SK-N-SH treated with all-trans-retinoic acid at 6 μM for 48 hours (cell line): ENCODE measurements around the gene STPG2.

ENCODE experiments used
- ATAC-seq: fragments of 200-7000 bp; cut with Tn5 transposase; 3 replicates; pipeline ENCODE4 v1.9.1; 2020; ENCODE audit warnings: mild to moderate bottlenecking, moderate library complexity
- ARNTL ChIP-seq: fragments of 450-650 bp; formaldehyde crosslinking; IDR thresholded peaks from 2 replicates; pipeline ENCODE4 v1.5.0; 2020; ENCODE audit warnings: low read depth, mild to moderate bottlenecking, moderate library complexity, borderline replicate concordance
- BACH2 ChIP-seq: fragments of 250-450 bp; sonication (Bioruptor Pico); IDR thresholded peaks from 2 replicates; pipeline ENCODE4 v1.9.0; 2021; ENCODE audit warnings: mild to moderate bottlenecking, borderline replicate concordance
- CSDC2 ChIP-seq: fragments of 250-450 bp; sonication (Bioruptor Pico); IDR thresholded peaks from 2 replicates; pipeline ENCODE4 v1.5.0; 2020; ENCODE audit warnings: mild to moderate bottlenecking, moderate library complexity
- ESRRG ChIP-seq: fragments of 250-450 bp; sonication (Bioruptor Pico); IDR thresholded peaks from 2 replicates; pipeline ENCODE4 v1.6.1; 2021; ENCODE audit warnings: mild to moderate bottlenecking
- GLIS3 ChIP-seq: fragments of 250-450 bp; sonication (Bioruptor Pico); IDR thresholded peaks from 2 replicates; pipeline ENCODE4 v1.5.0; 2020; ENCODE audit warnings: mild to moderate bottlenecking, moderate library complexity
- ISL1 ChIP-seq: fragments of 250-450 bp; sonication (Bioruptor Pico); IDR thresholded peaks from 2 replicates; pipeline ENCODE4 v2.1.2; 2022; ENCODE audit warnings: mild to moderate bottlenecking, moderate library complexity
- OSR1 ChIP-seq: fragments of 250-450 bp; sonication (Bioruptor Pico); IDR thresholded peaks from 2 replicates; pipeline ENCODE4 v1.8.0; 2022; ENCODE audit warnings: moderate library complexity, mild to moderate bottlenecking, inconsistent platforms
- PPARA ChIP-seq: fragments of 250-450 bp; sonication (Bioruptor Pico); IDR thresholded peaks from 2 replicates; pipeline ENCODE4 v1.5.0; 2020; ENCODE audit warnings: mild to moderate bottlenecking, borderline replicate concordance
- RARB ChIP-seq: fragments of 250-450 bp; sonication (Bioruptor Pico); IDR thresholded peaks from 2 replicates; pipeline ENCODE4 v1.8.0; 2021; ENCODE audit warnings: mild to moderate bottlenecking, moderate library complexity
- TCF4 ChIP-seq: fragments of 250-450 bp; sonication (Bioruptor Pico); IDR thresholded peaks from 2 replicates; pipeline ENCODE4 v1.8.0; 2021; ENCODE audit warnings: mild to moderate bottlenecking, moderate library complexity, borderline replicate concordance
- TOX ChIP-seq: fragments of 250-450 bp; sonication (Bioruptor Pico); IDR thresholded peaks from 2 replicates; pipeline ENCODE4 v1.8.0; 2021; ENCODE audit warnings: mild to moderate bottlenecking, moderate library complexity, borderline replicate concordance
- ZC3H10 ChIP-seq: fragments of 250-450 bp; sonication (Bioruptor Pico); IDR thresholded peaks from 2 replicates; pipeline ENCODE4 v1.5.1; 2021; ENCODE audit warnings: mild to moderate bottlenecking, moderate library complexity
- ZFP3 ChIP-seq: fragments of 250-450 bp; sonication (Bioruptor Pico); IDR thresholded peaks from 2 replicates; pipeline ENCODE4 v1.5.0; 2020; ENCODE audit warnings: mild to moderate bottlenecking, moderate library complexity
- ZFP30 ChIP-seq: fragments of 450-650 bp; formaldehyde crosslinking; IDR thresholded peaks from 2 replicates; pipeline ENCODE4 v1.5.0; 2022; ENCODE audit warnings: mild to moderate bottlenecking, moderate library complexity
- ZNF565 ChIP-seq: fragments of 450-650 bp; formaldehyde crosslinking; conservative IDR thresholded peaks from 2 replicates; pipeline ENCODE4 v1.5.0; 2020; ENCODE audit warnings: low read depth, mild to moderate bottlenecking, moderate library complexity
- ZNF70 ChIP-seq: fragments of 450-650 bp; formaldehyde crosslinking; IDR thresholded peaks from 2 replicates; pipeline ENCODE4 v1.5.0; 2020; ENCODE audit warnings: mild to moderate bottlenecking, moderate library complexity
- ZNF8 ChIP-seq: fragments of 450-650 bp; formaldehyde crosslinking; IDR thresholded peaks from 2 replicates; pipeline ENCODE4 v1.5.0; 2020; ENCODE audit warnings: mild to moderate bottlenecking, moderate library complexity
- TF ChIP-seq, protein P1 (sequence below): fragments of 250-450 bp; sonication (Bioruptor Pico); IDR thresholded peaks from 2 replicates; pipeline ENCODE4 v1.5.1; 2020; ENCODE audit warnings: low read depth, mild to moderate bottlenecking, moderate library complexity
- TF ChIP-seq, protein P2 (sequence below): fragments of 250-450 bp; sonication (Bioruptor Pico); IDR thresholded peaks from 2 replicates; pipeline ENCODE4 v1.8.0; 2021; ENCODE audit warnings: low read depth, mild to moderate bottlenecking, moderate library complexity, borderline replicate concordance
- TF ChIP-seq, protein P3 (sequence below): fragments of 250-450 bp; sonication (Bioruptor Pico); IDR thresholded peaks from 2 replicates; pipeline ENCODE4 v1.5.0; 2020; ENCODE audit warnings: mild to moderate bottlenecking, moderate library complexity
- TF ChIP-seq, protein P4 (sequence below): fragments of 250-450 bp; sonication (Bioruptor Pico); IDR thresholded peaks from 2 replicates; pipeline ENCODE4 v1.8.0; 2020; ENCODE audit warnings: mild to moderate bottlenecking, moderate library complexity, borderline replicate concordance
- TF ChIP-seq, protein P5 (sequence below): fragments of 250-450 bp; sonication (Bioruptor Pico); IDR thresholded peaks from 2 replicates; pipeline ENCODE4 v1.5.1; 2021; ENCODE audit warnings: mild to moderate bottlenecking, moderate library complexity

STPG2 gene

DNA sequence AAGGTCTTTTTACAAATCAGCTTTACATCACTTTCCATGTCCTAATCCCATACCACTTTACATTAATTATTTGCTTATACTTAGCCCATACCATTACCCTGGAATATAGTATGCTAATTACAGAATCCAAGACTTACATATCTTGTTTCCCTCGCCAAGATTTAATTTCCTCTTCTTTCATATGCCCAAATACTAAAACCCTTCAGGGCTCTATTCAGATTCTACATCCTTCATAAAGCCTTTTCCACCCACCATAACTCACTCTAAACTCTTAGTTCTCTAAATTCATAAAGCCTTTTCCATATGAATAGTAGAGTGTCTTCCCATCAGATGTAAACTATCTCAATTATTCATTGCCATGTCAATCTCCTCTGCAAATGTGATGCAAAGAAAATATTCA is 390.7 kb downstream of the STPG2 start (continued):
- TF ChIP-seq PPARA (no peak), ZFP3 (CRISPR knock-in tag) (no peak), TOX (CRISPR knock-in tag) (no peak), ZNF565 (CRISPR knock-in tag) (no peak), ZC3H10 (CRISPR knock-in tag) (no peak)
- TF ChIP-seq, protein P1, sequence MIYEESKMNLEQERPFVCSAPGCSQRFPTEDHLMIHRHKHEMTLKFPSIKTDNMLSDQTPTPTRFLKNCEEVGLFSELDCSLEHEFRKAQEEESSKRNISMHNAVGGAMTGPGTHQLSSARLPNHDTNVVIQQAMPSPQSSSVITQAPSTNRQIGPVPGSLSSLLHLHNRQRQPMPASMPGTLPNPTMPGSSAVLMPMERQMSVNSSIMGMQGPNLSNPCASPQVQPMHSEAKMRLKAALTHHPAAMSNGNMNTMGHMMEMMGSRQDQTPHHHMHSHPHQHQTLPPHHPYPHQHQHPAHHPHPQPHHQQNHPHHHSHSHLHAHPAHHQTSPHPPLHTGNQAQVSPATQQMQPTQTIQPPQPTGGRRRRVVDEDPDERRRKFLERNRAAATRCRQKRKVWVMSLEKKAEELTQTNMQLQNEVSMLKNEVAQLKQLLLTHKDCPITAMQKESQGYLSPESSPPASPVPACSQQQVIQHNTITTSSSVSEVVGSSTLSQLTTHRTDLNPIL (CRISPR knock-in tag): no peak

DNA sequence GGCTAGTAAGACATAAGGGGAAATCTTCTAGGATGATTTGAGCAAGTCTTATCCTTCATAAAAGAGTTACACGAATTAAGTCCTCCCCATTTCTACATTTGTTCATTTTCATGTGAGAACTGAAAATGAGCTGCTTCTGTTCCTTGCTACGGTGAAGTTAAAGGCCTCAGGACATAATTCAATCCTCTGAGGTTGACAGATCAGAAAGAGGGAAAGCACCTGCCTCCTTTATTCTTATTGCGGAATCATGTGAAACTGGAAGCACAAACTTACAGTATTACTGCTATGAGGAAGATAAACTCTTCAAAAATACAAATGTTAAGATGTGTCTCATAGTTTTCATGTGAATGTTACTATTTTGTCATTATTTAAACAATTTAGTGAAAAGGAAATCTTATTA is 395.3 kb downstream of the STPG2 start:
- no peak for TF ChIP-seq ARNTL (CRISPR knock-in tag)
- no peak for TF ChIP-seq GLIS3
- TF ChIP-seq RARB (CRISPR knock-in tag): no peak
- TF ChIP-seq BACH2: no peak
- TF ChIP-seq, protein P2, sequence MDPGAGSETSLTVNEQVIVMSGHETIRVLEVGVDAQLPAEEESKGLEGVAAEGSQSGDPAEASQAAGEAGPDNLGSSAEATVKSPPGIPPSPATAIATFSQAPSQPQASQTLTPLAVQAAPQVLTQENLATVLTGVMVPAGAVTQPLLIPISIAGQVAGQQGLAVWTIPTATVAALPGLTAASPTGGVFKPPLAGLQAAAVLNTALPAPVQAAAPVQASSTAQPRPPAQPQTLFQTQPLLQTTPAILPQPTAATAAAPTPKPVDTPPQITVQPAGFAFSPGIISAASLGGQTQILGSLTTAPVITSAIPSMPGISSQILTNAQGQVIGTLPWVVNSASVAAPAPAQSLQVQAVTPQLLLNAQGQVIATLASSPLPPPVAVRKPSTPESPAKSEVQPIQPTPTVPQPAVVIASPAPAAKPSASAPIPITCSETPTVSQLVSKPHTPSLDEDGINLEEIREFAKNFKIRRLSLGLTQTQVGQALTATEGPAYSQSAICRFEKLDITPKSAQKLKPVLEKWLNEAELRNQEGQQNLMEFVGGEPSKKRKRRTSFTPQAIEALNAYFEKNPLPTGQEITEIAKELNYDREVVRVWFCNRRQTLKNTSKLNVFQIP (CRISPR knock-in tag): no peak
- TF ChIP-seq, all 23 proteins: peak for 0
- ATAC-seq: no peak

DNA sequence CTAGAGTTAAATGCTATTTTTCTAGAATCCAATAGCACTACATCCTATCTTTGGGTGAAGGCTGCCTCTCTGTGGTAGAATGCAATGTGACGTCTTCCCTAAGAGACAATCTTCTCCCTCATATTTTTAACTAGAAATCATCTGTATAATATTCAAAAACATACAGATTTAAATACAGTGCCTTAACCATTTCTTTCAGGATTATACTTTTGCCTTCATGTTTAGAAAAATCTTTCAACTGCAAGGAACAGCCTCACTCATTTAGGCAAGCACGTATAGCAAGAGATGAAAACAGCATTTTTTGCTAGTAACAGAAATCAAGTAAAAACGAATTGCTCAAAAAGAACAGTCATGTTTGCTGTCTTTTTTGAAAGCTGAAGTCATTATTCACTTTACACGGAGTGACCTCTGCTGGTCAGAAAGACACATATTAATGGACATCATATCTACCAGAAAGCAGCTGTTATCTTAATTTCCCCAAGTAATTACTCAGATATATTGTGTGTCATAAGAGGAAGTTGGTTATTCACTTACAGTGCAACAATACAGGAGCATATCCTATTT is 422.3 kb downstream of the STPG2 start:
- TF ChIP-seq OSR1 (CRISPR knock-in tag) (no peak), CSDC2 (CRISPR knock-in tag) (no peak), GLIS3 (no peak), ZNF8 (peak; percentile 48; the same call in 1 of the 2 replicates), TCF4 (CRISPR knock-in tag) (peak; percentile 66), PPARA (no peak), ESRRG (no peak), ISL1 (peak; percentile 88), BACH2 (peak; percentile 81; the same call in 1 of the 2 replicates), ARNTL (CRISPR knock-in tag) (peak; percentile 60; the same call in 1 of the 2 replicates), ZNF70 (CRISPR knock-in tag) (no peak), ZC3H10 (CRISPR knock-in tag) (no peak), TOX (CRISPR knock-in tag) (no peak), RARB (CRISPR knock-in tag) (no peak), ZFP30 (no peak)
- TF ChIP-seq, protein P3, sequence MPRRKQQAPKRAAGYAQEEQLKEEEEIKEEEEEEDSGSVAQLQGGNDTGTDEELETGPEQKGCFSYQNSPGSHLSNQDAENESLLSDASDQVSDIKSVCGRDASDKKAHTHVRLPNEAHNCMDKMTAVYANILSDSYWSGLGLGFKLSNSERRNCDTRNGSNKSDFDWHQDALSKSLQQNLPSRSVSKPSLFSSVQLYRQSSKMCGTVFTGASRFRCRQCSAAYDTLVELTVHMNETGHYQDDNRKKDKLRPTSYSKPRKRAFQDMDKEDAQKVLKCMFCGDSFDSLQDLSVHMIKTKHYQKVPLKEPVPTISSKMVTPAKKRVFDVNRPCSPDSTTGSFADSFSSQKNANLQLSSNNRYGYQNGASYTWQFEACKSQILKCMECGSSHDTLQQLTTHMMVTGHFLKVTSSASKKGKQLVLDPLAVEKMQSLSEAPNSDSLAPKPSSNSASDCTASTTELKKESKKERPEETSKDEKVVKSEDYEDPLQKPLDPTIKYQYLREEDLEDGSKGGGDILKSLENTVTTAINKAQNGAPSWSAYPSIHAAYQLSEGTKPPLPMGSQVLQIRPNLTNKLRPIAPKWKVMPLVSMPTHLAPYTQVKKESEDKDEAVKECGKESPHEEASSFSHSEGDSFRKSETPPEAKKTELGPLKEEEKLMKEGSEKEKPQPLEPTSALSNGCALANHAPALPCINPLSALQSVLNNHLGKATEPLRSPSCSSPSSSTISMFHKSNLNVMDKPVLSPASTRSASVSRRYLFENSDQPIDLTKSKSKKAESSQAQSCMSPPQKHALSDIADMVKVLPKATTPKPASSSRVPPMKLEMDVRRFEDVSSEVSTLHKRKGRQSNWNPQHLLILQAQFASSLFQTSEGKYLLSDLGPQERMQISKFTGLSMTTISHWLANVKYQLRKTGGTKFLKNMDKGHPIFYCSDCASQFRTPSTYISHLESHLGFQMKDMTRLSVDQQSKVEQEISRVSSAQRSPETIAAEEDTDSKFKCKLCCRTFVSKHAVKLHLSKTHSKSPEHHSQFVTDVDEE (CRISPR knock-in tag): peak; percentile 96
- TF ChIP-seq, protein P1 (CRISPR knock-in tag): no peak
- TF ChIP-seq, protein P4, sequence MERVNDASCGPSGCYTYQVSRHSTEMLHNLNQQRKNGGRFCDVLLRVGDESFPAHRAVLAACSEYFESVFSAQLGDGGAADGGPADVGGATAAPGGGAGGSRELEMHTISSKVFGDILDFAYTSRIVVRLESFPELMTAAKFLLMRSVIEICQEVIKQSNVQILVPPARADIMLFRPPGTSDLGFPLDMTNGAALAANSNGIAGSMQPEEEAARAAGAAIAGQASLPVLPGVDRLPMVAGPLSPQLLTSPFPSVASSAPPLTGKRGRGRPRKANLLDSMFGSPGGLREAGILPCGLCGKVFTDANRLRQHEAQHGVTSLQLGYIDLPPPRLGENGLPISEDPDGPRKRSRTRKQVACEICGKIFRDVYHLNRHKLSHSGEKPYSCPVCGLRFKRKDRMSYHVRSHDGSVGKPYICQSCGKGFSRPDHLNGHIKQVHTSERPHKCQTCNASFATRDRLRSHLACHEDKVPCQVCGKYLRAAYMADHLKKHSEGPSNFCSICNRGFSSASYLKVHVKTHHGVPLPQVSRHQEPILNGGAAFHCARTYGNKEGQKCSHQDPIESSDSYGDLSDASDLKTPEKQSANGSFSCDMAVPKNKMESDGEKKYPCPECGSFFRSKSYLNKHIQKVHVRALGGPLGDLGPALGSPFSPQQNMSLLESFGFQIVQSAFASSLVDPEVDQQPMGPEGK (CRISPR knock-in tag): no peak
- TF ChIP-seq, protein P5, sequence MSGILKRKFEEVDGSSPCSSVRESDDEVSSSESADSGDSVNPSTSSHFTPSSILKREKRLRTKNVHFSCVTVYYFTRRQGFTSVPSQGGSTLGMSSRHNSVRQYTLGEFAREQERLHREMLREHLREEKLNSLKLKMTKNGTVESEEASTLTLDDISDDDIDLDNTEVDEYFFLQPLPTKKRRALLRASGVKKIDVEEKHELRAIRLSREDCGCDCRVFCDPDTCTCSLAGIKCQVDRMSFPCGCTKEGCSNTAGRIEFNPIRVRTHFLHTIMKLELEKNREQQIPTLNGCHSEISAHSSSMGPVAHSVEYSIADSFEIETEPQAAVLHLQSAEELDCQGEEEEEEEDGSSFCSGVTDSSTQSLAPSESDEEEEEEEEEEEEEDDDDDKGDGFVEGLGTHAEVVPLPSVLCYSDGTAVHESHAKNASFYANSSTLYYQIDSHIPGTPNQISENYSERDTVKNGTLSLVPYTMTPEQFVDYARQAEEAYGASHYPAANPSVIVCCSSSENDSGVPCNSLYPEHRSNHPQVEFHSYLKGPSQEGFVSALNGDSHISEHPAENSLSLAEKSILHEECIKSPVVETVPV: peak; percentile 73; the same call in 1 of the 2 replicates
- TF ChIP-seq, protein P2 (CRISPR knock-in tag): no peak
- peak; percentile 84 for ATAC-seq
